GM23248 (cell line): ENCODE results near the gene GAS7. TPM values are rescaled to one million over a fixed set of nuclear protein-coding genes. Genes with fewer than 3 reads are reported as not detected.

Experiments used
- DNase-seq: peaks from one replicate; pipeline ENCODE4 v3.0.0-alpha.2; 2015
- H2AFZ ChIP-seq: fragments of 200-600 bp; sonication (generic); 2 replicates; pipeline ENCODE4 v1.6.1; 2016; ENCODE audit warnings: antibody characterized with exemption
- H3F3A ChIP-seq: fragments of 200-600 bp; sonication (generic); 2 replicates; pipeline ENCODE4 v1.6.1; 2016; ENCODE audit warnings: mild to moderate bottlenecking, antibody characterized with exemption, mixed run types; ENCODE audit not compliant: insufficient read depth
- H3K27ac ChIP-seq: fragments of 200-600 bp; sonication (generic); 2 replicates; pipeline ENCODE4 v1.5.1; 2016; ENCODE audit warnings: mild to moderate bottlenecking
- H3K27me3 ChIP-seq: fragments of 200-600 bp; sonication (generic); replicated peaks from 2 replicates; pipeline ENCODE4 v1.6.1; 2016; ENCODE audit warnings: mild to moderate bottlenecking; ENCODE audit not compliant: insufficient read depth
- H3K36me3 ChIP-seq: fragments of 200-600 bp; sonication (generic); 2 replicates; pipeline ENCODE4 v1.6.1; 2016; ENCODE audit warnings: low read depth, mild to moderate bottlenecking
- H3K4me1 ChIP-seq: fragments of 200-600 bp; sonication (generic); 2 replicates; pipeline ENCODE4 v1.6.1; 2016; ENCODE audit warnings: mild to moderate bottlenecking; ENCODE audit not compliant: insufficient read depth
- H3K4me2 ChIP-seq: fragments of 200-600 bp; sonication (generic); one replicate; pipeline ENCODE4 v1.6.1; 2016; ENCODE audit warnings: mild to moderate bottlenecking; ENCODE audit not compliant: unreplicated experiment
- H3K4me3 ChIP-seq: fragments of 200-600 bp; sonication (generic); 2 replicates; pipeline ENCODE4 v1.5.1; 2016; ENCODE audit warnings: mild to moderate bottlenecking
- H3K79me2 ChIP-seq: fragments of 200-600 bp; sonication (generic); 2 replicates; pipeline ENCODE4 v1.6.1; 2016; ENCODE audit warnings: mild to moderate bottlenecking; ENCODE audit not compliant: insufficient read depth
- H3K9ac ChIP-seq: fragments of 200-600 bp; sonication (generic); 2 replicates; pipeline ENCODE4 v1.6.1; 2016; ENCODE audit warnings: mild to moderate bottlenecking
- H3K9me2 ChIP-seq: fragments of 200-600 bp; sonication (generic); 2 replicates; pipeline ENCODE4 v1.6.1; 2016; ENCODE audit warnings: mixed run types, mild to moderate bottlenecking, moderate library complexity; ENCODE audit not compliant: insufficient read depth
- H3K9me3 ChIP-seq: fragments of 200-600 bp; sonication (generic); one replicate; pipeline ENCODE4 v1.6.1; 2017; ENCODE audit warnings: low read depth
- H4K20me1 ChIP-seq: fragments of 200-600 bp; sonication (generic); 2 replicates; pipeline ENCODE4 v1.6.0; 2016; ENCODE audit not compliant: insufficient read depth
- EZH2 ChIP-seq: fragments of 200-600 bp; sonication (generic); IDR thresholded peaks from 2 replicates; pipeline ENCODE4 v1.6.1; 2018; ENCODE audit warnings: antibody characterized with exemption, mild to moderate bottlenecking; ENCODE audit not compliant: insufficient read depth, poor library complexity, severe bottlenecking
- EZH2phosphoT487 ChIP-seq: fragments of 200-600 bp; sonication (generic); IDR thresholded peaks from 2 replicates; pipeline ENCODE4 v1.6.1; 2018; ENCODE audit warnings: antibody characterized with exemption, moderate library complexity, mild to moderate bottlenecking, low read depth; ENCODE audit not compliant: insufficient read depth
- WGBS, 2 experiments: methylation state at CpG; one replicate each; pipeline ENCODE4 v1.1.6; 2015 to 2017; ENCODE audit warnings: low lambda C conversion rate in 2 of 2, low coverage in 1 of 2; ENCODE audit errors: missing lambda C conversion rate in 2 of 2; 5-methylcytosine and 5-hydroxymethylcytosine counted together
- in situ Hi-C: fragments of 300-500 bp; cut with MboI; formaldehyde crosslinking; loops from 2 replicates; pipeline ENCODE4 v1.15.0; 2020
- polyA plus RNA-seq: library from polyadenylated mRNA; unstranded; fragments of >200 nt; fragmentation: Nextera tagmentation; extraction: Ambion mirVana; gene quantifications from 2 replicates; pipeline ENCODE4 v1.2.1, GENCODE V29; 2016
- total RNA-seq: library from RNA; depleted of rRNA; stranded (reverse); fragments of >200 nt; shearing (Covaris generic); gene quantifications from 2 replicates; pipeline ENCODE4 v1.2.3, GENCODE V29; 2014

Gene GAS7
- total and polyA plus RNA-seq, 2 experiments from 2014 or later, result 6.7 to 13.4 TPM

DNA sequence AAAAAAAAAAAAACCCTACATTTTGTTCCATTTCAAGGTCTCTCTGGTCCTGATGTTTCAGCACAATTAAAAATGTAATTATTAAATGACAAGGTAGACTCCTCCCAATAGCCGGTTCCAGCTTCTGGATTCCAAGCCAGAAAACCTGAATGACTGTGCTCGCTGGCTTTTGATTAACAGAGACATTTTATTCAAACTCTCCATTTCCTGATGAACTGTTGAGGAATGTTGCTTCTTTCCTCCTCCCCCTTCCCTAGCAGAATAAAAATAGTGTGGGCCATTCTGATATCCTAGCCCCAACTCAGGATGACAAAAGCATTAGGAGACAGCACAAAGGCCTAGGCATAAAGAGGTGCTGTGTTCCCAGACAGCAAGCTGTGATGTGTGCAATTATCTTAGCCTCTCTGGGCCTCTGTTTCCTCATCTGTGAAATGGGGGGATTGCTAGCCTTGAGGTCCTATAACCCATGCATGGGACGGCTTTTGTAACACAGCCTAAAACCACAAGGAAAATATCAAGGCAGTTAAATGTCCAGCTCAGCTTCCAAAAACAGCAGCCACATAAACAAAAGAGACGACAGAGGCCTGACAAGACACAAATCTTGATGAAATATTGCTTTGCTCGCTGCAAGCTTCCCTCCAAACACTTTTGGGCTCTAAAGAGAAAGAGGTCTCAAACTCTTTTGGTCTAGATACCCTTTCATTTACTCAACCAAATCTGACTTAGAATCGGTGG is 166.1 kb downstream of the GAS7 start:
- Histone ChIP-seq H3K9me3 (no peaks in the 10 kb centered on the region), H3K27me3 (no peaks in the 10 kb centered on the region), H3K4me3 (no peak overlapping the region), H3K9ac (no peak overlapping the region), H3K4me2 (peak overlapping the region; percentile 21), H2AFZ (no peak overlapping the region), H4K20me1 (no peaks in the 10 kb centered on the region), H3K4me1 (peaks cover 11% of the 10 kb centered on the region), H3K9me2 (no peaks in the 10 kb centered on the region), H3K36me3 (no peaks in the 10 kb centered on the region), H3F3A (0 out of 2 replicates have a peak, but pooled peaks cover 8% of the 10 kb centered on the region), H3K79me2 (no peaks in the 10 kb centered on the region), H3K27ac (peak overlapping the region; percentile 23; the same call in 1 of the 2 replicates)
- TF ChIP-seq EZH2phosphoT487 (no peak), EZH2 (no peak)
- in situ Hi-C loops, result no loop called here
- DNase-seq, result peak; percentile 60
- WGBS, 2 experiments, result 55 to 56% methylated on average over 6 of the region's 6 CpGs

DNA sequence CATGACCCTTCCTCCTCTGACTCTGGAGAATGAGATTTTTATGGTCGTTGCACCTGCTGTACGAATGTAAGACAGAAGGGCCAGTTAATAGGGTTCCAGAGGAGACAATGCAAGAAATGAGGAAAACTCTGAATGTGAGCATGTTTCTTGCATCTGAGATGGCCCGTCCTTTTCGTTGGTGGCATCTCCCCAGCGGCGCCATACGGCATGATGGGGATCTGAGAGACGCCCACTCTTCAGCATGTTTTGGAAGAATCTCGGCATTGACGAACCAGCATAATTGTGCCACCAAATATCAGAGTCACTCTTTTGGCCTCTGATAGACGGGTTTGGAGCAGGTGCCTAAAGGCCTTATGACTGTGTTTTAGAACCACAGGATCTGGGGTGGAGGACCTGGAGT is 166.8 kb downstream of the GAS7 start:
- Histone ChIP-seq H3K9ac (no peak overlapping the region), H3K4me3 (no peak overlapping the region), H3K9me2 (no peaks in the 10 kb centered on the region), H3K9me3 (no peaks in the 10 kb centered on the region), H3K36me3 (no peaks in the 10 kb centered on the region), H3K27ac (no peak overlapping the region), H2AFZ (no peak overlapping the region), H4K20me1 (no peaks in the 10 kb centered on the region), H3K4me2 (no peak overlapping the region), H3F3A (0 out of 2 replicates have a peak, but pooled peaks cover 8% of the 10 kb centered on the region), H3K79me2 (no peaks in the 10 kb centered on the region), H3K27me3 (no peaks in the 10 kb centered on the region), H3K4me1 (peaks cover 11% of the 10 kb centered on the region)
- in situ Hi-C loops, result no loop called here
- 84 to 85% methylated on average over 11 of the region's 11 CpGs for WGBS, 2 experiments
- no peak for DNase-seq
- no peak for TF ChIP-seq EZH2phosphoT487
- no peak for TF ChIP-seq EZH2

DNA sequence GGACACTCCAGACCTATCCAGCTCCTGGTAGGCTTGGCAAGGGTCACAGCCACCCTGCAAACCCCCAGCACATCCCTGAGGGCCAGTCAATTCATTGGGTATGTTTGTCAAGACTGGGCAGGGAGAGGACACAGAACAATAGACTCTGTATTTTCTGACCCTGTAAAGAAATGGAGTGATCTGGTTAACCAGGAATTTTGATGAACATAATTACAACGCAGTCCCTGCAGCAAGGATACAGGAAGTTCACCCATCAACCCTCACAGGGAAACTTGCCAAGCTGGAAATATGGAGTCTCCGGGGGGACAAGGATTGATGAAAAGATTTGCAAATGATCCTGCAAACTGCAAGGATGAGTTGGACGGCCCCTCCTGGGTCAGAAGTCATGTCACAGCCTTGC is 167.3 kb downstream of the GAS7 start:
- Histone ChIP-seq H3F3A (0 out of 2 replicates have a peak, but pooled peaks cover 8% of the 10 kb centered on the region), H3K4me2 (no peak overlapping the region), H3K4me3 (no peak overlapping the region), H3K27me3 (no peaks in the 10 kb centered on the region), H3K9me2 (no peaks in the 10 kb centered on the region), H3K9me3 (no peaks in the 10 kb centered on the region), H3K27ac (no peak overlapping the region), H3K4me1 (peaks cover 11% of the 10 kb centered on the region), H3K36me3 (no peaks in the 10 kb centered on the region), H3K79me2 (no peaks in the 10 kb centered on the region), H2AFZ (no peak overlapping the region), H4K20me1 (no peaks in the 10 kb centered on the region), H3K9ac (no peak overlapping the region)
- DNase-seq, result peak; percentile 19
- WGBS, 2 experiments, result 38 to 51% methylated on average over 3 of the region's 3 CpGs
- TF ChIP-seq EZH2 (no peak), EZH2phosphoT487 (no peak)
- in situ Hi-C loops, result no loop called here

DNA sequence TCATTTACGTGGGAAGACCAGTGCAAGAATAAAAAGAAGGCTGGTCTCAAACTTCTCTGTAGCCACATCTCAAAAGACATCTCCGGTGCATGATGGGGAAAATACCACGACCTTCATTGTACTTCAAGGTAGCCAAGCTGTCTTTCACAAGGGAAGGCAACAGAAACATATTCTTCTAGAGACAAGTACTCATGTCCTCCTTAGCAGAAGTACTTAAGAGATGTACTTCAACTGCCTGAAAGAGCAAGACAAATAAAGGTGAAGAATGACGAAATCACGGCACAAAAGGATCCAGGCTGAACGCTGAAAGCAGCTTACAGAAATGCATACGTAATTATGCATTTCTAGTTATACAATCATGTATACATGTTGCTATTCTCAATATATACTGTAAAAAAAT is 169.3 kb downstream of the GAS7 start:
- no peaks in the 10 kb centered on the region for H3K27me3 ChIP-seq
- H3K9me2 ChIP-seq, result no peaks in the 10 kb centered on the region
- TF ChIP-seq EZH2phosphoT487 (no peak), EZH2 (no peak)
- no peak overlapping the region for H3K4me3 ChIP-seq
- no peaks in the 10 kb centered on the region for H3K36me3 ChIP-seq
- H3K9ac ChIP-seq, result no peak overlapping the region
- no peak overlapping the region for H3K4me2 ChIP-seq
- H3F3A ChIP-seq, result 0 out of 2 replicates have a peak, but pooled peaks cover 8% of the 10 kb centered on the region
- H2AFZ ChIP-seq, result no peak overlapping the region
- no peaks in the 10 kb centered on the region for H4K20me1 ChIP-seq
- no peak for DNase-seq
- H3K79me2 ChIP-seq, result no peaks in the 10 kb centered on the region
- in situ Hi-C loops, result no loop called here
- no peak overlapping the region for H3K27ac ChIP-seq
- no peaks in the 10 kb centered on the region for H3K9me3 ChIP-seq
- WGBS, 2 experiments, result 82 to 89% methylated on average over 7 of the region's 7 CpGs
- peaks cover 11% of the 10 kb centered on the region for H3K4me1 ChIP-seq
